ENCODE measurements around the gene ABAT. TPM values are rescaled to one million over a fixed set of nuclear protein-coding genes. Genes with fewer than 3 reads are reported as not detected.

ABAT gene
- total RNA-seq, 2 donors from 2014 or later: 27.0 to 40.2 TPM

DNA sequence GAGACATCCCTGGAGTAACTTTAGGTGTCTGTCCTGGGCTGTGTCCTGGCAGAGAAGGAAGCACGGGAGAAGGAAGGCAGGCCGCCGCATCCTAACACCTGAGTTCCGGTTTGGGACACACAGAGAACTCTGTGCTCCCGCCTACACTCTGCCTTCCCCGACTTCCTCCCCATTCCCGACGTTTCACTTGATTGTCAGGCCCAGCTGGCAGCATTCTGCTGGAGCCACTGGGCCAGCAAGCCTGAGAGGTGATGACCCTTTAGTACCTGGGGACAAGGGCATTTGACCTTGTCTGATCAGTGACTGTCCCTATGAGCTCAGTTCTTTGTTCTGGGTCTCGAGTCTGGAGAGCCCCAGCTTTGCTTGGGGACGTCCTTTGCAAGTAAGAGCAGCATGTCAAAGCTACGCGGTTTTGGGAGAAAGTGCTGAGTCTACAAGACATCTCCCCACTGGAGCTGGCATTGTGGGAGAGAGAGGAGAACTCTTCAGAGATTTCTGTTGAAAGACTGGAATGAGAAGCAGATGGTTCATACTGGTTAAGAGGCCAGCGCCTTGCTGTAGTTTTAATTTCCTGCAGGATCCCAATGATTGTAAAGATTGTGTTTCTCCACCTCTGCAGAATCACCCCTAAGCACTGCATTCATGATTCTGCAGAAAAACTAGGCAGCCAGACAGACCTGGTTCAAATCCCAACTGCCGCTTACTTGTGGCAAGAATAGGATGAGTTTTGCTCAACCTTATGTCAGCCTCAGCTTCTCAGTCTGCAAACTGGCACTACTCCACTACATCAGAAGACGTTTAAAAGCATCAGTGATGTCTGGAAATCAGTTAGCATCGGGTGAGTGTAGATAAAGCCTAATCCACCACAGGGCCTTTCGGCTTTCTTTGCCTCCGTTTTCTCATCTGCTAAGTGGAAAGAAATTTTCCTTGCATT lies 20.6 kb downstream of the ABAT start:
- TF ChIP-seq POLR2A (IDR thresholded peaks at IDR 0.05): no peak
- TF ChIP-seq, protein P1, sequence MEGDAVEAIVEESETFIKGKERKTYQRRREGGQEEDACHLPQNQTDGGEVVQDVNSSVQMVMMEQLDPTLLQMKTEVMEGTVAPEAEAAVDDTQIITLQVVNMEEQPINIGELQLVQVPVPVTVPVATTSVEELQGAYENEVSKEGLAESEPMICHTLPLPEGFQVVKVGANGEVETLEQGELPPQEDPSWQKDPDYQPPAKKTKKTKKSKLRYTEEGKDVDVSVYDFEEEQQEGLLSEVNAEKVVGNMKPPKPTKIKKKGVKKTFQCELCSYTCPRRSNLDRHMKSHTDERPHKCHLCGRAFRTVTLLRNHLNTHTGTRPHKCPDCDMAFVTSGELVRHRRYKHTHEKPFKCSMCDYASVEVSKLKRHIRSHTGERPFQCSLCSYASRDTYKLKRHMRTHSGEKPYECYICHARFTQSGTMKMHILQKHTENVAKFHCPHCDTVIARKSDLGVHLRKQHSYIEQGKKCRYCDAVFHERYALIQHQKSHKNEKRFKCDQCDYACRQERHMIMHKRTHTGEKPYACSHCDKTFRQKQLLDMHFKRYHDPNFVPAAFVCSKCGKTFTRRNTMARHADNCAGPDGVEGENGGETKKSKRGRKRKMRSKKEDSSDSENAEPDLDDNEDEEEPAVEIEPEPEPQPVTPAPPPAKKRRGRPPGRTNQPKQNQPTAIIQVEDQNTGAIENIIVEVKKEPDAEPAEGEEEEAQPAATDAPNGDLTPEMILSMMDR (IDR thresholded peaks at IDR 0.05): no peak
- H3K36me3 ChIP-seq (replicated peaks in 1 of 2; ENCODE audit: insufficient read depth in 1 of 2, low read depth in 2 of 2): no peaks in the 10 kb centered on the region
- WGBS, 2 donors: 65 to 71% methylated on average over 17 to 18 of the region's 18 CpGs
- intact Hi-C loops (cut with DNase I): no loop called here
- peaks cover 28% of the 10 kb centered on the region for H3K4me1 ChIP-seq
- no peak overlapping the region for H3K27ac ChIP-seq
- H3K27me3 ChIP-seq: no peaks in the 10 kb centered on the region
- no peak overlapping the region for H3K4me3 ChIP-seq
- H3K9me3 ChIP-seq: peaks cover 0 to 1% (median 0%) of the 10 kb centered on the region in 3 donors
- ATAC-seq (no peak), DNase-seq (no peak)

DNA sequence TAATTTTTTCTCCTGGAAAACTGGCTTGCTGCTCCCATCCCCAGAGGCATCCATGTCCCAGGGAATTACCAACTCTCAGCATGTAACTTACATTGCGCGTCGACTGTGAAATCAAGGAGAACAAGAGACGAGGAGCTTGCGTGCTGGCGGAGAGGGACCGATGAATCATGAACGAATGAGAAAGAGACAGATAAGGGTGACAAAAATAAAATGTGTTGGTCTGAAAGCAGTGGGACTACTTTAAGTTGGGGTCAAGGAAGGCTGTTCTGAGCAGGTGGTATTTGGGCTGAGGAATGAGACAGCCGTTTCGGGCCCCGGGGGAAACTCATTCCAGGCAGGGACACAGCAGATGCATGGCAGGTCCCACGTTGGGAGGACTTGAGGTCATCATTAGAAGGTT lies 22.5 kb downstream of the ABAT start:
- no peak for DNase-seq
- no peak for TF ChIP-seq POLR2A (IDR thresholded peaks at IDR 0.05)
- TF ChIP-seq, protein P1 (IDR thresholded peaks at IDR 0.05): no peak
- no peaks in the 10 kb centered on the region for H3K36me3 ChIP-seq (replicated peaks in 1 of 2; ENCODE audit: insufficient read depth in 1 of 2, low read depth in 2 of 2)
- H3K9me3 ChIP-seq: no peaks in the 10 kb centered on the region
- intact Hi-C loops (cut with DNase I): no loop called here
- no peak overlapping the region for H3K4me3 ChIP-seq
- H3K27me3 ChIP-seq: no peaks in the 10 kb centered on the region
- peaks cover 23% of the 10 kb centered on the region for H3K4me1 ChIP-seq
- H3K27ac ChIP-seq: no peak overlapping the region
- WGBS, 2 donors: 80 to 87% methylated on average over 12 of the region's 12 CpGs
- ATAC-seq: no peak

DNA sequence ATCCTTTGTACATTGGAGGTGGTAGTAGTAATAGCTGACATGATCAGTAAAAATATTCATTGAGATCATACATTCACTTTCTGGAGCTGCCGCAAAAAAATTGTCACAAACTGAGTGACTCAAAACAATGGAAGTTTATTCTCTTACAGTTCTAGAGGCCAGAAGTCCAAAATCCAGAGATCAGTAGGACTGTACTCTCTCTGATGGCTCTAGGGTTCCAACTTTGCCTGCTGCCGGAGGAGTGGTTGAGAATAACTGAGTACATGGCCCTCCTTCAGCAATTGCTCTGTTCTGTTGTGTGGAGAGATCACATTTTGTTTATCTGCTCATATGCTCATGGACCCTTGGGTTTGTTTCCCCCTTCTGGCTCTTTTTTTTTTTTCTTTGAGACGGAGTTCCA lies 23.5 kb downstream of the ABAT start:
- no peak overlapping the region for H3K27ac ChIP-seq
- H3K36me3 ChIP-seq (replicated peaks in 1 of 2; ENCODE audit: insufficient read depth in 1 of 2, low read depth in 2 of 2): no peaks in the 10 kb centered on the region
- peaks cover 22% of the 10 kb centered on the region for H3K4me1 ChIP-seq
- DNase-seq (no peak), ATAC-seq (no peak)
- H3K9me3 ChIP-seq: no peaks in the 10 kb centered on the region
- no peak for TF ChIP-seq POLR2A (IDR thresholded peaks at IDR 0.05)
- TF ChIP-seq, protein P1 (IDR thresholded peaks at IDR 0.05): no peak
- 35 to 59% methylated on average over 3 of the region's 3 CpGs for WGBS, 2 donors
- H3K4me3 ChIP-seq: no peak overlapping the region
- intact Hi-C loops (cut with DNase I): no loop called here
- H3K27me3 ChIP-seq: no peaks in the 10 kb centered on the region

DNA sequence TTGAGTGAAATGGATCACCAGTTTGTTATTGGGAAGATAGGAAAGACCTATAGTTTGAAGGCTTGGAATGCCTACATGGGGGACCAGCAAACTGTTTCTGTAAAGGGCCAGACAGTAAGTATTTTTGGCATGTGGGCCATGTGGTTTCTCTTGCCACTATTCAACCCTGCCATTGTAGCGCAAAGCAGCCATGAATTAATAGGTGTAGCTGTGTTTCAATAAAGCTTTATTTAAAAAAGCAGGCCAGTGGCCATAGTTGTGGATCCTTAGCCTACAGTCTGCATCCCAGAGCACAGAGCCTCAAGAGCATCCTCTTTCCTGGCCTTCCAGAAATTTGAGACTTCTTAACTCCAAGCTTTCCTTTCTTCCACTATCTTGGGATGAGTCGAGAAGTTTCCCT lies 29.3 kb downstream of the ABAT start:
- WGBS, 2 donors: 81 to 94% methylated on average over 2 of the region's 2 CpGs

More for the DNA sequence above, 29.3 kb downstream of the ABAT start:
- no peak overlapping the region for H3K27ac ChIP-seq
- H3K4me1 ChIP-seq: peaks cover 19% of the 10 kb centered on the region
- intact Hi-C loops (cut with DNase I): no loop called here
- DNase-seq (no peak), ATAC-seq (no peak)
- no peaks in the 10 kb centered on the region for H3K36me3 ChIP-seq (replicated peaks in 1 of 2; ENCODE audit: insufficient read depth in 1 of 2, low read depth in 2 of 2)
- TF ChIP-seq, protein P1 (IDR thresholded peaks at IDR 0.05): no peak
- TF ChIP-seq POLR2A (IDR thresholded peaks at IDR 0.05): no peak
- H3K4me3 ChIP-seq: no peak overlapping the region
- H3K9me3 ChIP-seq: no peaks in the 10 kb centered on the region
- no peaks in the 10 kb centered on the region for H3K27me3 ChIP-seq
